ENCODE measurements around the gene S100A5. TPM values are rescaled to one million over a fixed set of nuclear protein-coding genes. Genes with fewer than 3 reads are reported as not detected.
"Not testable (repeated sequence)": the region's sequence is repeated elsewhere in the genome, so short reads cannot be mapped to it uniquely, and the experiment has no call there.

The S100A5 gene
- total and polyA plus RNA-seq, 5 donors, result not detected

- not testable (repeated sequence) for H3K4me3 ChIP-seq (ENCODE audit: low read length)
- WGBS, result 84% methylated on average over 5 of the region's 5 CpGs
Measured at GRCh38 chr1:153520137-153520691, 20.5 kb downstream of the S100A5 start.

DNA sequence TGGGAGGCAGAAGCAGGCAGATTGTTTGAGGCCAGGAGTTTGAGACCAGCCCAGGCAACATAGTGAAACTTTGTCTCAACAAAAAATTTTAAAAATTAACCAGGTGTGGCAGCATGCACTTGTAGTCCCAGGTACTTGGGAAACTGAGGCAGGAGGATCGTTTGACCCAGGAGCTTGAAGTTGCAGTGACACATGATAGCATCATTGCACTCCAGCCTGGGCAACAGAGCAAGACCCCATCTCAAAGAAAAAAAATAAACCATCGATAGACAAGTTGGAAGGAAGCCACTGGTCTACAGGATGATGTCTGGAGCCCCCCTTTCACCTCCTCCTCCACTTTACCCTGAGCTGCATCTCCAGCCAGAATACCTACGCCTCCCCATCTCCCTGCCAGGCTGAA is 21.5 kb downstream of the S100A5 start:
- H3K4me3 ChIP-seq (ENCODE audit: low read length), result no peak overlapping the region
- H3K27ac ChIP-seq (ENCODE audit: low read length), result no peak overlapping the region
- DNase-seq (no peak), ATAC-seq (no peak)
- no peaks in the 10 kb centered on the region for H3K27me3 ChIP-seq (ENCODE audit: control insufficient read depth, insufficient read depth)
- intact Hi-C loops (cut with DNase I), result loop anchor here in 3 of 4 donors (10.0 kb wide), 2 partner anchors 226 to 256 kb away; partner anchors contain the start of gene SLC27A3 (in 1 of the 3)
- 91% methylated on average over 3 of the region's 3 CpGs for WGBS
- H3K9me3 ChIP-seq (ENCODE audit: control insufficient read depth, low read length), result no peaks in the 10 kb centered on the region
- peaks cover 3% of the 10 kb centered on the region for H3K4me1 ChIP-seq (ENCODE audit: control insufficient read depth, insufficient read depth, low read length)

More at GRCh38 chr1:153520137-153520691, 20.5 kb downstream of the S100A5 start:
- H3K27me3 ChIP-seq (ENCODE audit: control insufficient read depth, insufficient read depth); H3K27ac ChIP-seq (ENCODE audit: low read length); H3K9me3 ChIP-seq (ENCODE audit: control insufficient read depth, low read length); DNase-seq; intact Hi-C loops (cut with DNase I); ATAC-seq; H3K4me1 ChIP-seq (ENCODE audit: control insufficient read depth, insufficient read depth, low read length): not testable (repeated sequence)

DNA sequence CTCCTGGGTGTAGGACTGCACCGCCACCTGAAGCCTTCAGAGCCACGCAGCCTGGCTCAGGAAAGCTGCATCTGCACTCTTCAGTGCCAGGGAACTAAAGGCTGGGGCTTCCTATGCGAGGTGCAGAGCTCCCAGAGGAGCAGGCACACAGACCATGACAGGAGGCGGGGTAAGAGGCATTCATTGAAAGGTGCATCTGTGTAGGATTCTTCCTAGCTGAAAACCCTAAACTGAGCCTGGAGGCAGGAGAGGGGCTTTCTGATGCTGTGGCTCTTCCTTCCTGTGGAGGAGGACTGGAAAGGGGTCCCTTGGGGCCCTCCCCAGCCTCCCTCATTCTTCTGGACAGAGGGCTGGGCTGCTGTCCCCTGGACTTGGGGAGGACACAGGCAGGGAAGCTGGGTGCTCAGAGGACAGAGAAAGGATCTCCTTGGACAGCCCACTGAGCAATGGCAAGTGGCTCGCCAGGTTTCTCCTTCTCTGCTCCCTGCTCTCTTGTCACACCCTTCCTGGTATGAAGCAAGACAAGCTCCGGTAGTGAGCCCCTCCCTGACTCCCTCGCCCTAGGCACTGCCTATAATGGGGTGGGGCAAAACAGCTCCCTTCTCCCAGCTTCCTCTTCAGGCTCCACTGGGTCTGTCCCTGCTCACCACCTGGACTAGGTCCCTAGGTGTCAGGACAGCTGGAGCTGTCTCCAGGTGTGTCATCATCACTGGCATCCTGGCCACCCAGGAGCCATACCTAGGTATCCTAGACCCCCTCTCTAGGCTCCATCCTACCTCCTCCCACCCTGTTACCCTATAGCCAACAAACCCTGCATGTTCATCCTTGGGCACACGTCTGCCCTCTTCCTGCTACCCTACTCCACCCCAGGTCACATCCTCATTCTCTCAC is 25.0 kb downstream of the S100A5 start:
- Histone ChIP-seq H3K4me3 (ENCODE audit: low read length) (no peak overlapping the region), H3K4me1 (ENCODE audit: control insufficient read depth, insufficient read depth, low read length) (peaks cover 3% of the 10 kb centered on the region), H3K27me3 (ENCODE audit: control insufficient read depth, insufficient read depth) (no peaks in the 10 kb centered on the region), H3K9me3 (ENCODE audit: control insufficient read depth, low read length) (no peaks in the 10 kb centered on the region), H3K27ac (ENCODE audit: low read length) (no peak overlapping the region)
- 57% methylated on average over 8 of the region's 8 CpGs for WGBS
- intact Hi-C loops (cut with DNase I), result loop anchor here in 3 of 4 donors (10.0 kb wide), 2 partner anchors 229 to 259 kb away; partner anchors contain the start of gene SLC27A3 (in 1 of the 3)
- DNase-seq, result peak in 1 of 3 donors; percentile 58
- ATAC-seq, result peak; percentile 65 to 83

GRCh38 chr1:153513666-153514065 is 27.1 kb downstream of the S100A5 start:
- intact Hi-C loops (cut with DNase I), result loop anchor here (5.0 to 10.0 kb wide), 3 partner anchors 54 to 261 kb away; partner anchors contain the start of genes S100A2 (in 2 of the 4) and SLC27A3 (in 1 of the 4)
- DNase-seq (no peak), ATAC-seq (no peak)
- WGBS, result 95% methylated on average over 7 of the region's 7 CpGs
- H3K4me1 ChIP-seq (ENCODE audit: control insufficient read depth, insufficient read depth, low read length), result peaks cover 3% of the 10 kb centered on the region
- H3K9me3 ChIP-seq (ENCODE audit: control insufficient read depth, low read length), result no peaks in the 10 kb centered on the region
- no peaks in the 10 kb centered on the region for H3K27me3 ChIP-seq (ENCODE audit: control insufficient read depth, insufficient read depth)
- H3K4me3 ChIP-seq (ENCODE audit: low read length), result no peak overlapping the region
- no peak overlapping the region for H3K27ac ChIP-seq (ENCODE audit: low read length)

DNA sequence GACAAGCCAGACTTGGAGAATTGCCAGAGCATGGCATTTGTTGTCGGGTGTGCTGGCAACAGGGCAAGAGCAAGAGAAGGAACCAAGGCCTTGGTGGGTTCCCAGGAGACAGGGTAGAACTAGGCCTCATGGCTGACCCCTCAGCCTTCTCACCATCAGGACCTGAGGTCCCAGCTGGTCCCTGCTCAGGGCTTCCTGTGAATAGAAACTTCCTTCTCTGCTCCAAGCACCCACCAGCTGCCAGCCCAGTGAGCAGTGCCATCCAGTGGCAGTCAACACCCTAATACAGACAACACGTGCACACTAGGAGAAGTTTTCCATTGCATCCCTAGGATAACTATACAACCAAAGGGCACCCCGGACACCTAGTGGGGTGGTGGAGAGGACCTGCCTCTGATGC is 27.7 kb downstream of the S100A5 start:
- Histone ChIP-seq H3K4me1 (ENCODE audit: control insufficient read depth, insufficient read depth, low read length) (peaks cover 3% of the 10 kb centered on the region), H3K4me3 (ENCODE audit: low read length) (no peak overlapping the region), H3K9me3 (ENCODE audit: control insufficient read depth, low read length) (no peaks in the 10 kb centered on the region), H3K27ac (ENCODE audit: low read length) (no peak overlapping the region), H3K27me3 (ENCODE audit: control insufficient read depth, insufficient read depth) (no peaks in the 10 kb centered on the region)
- WGBS, result 71% methylated on average over 3 of the region's 3 CpGs
- DNase-seq, result no peak
- intact Hi-C loops (cut with DNase I), result loop anchor here (5.0 to 10.0 kb wide), 3 partner anchors 54 to 262 kb away; partner anchors contain the start of genes S100A2 (in 2 of the 4) and SLC27A3 (in 1 of the 4)
- no peak for ATAC-seq

- peaks cover 7% of the 10 kb centered on the region for H3K4me1 ChIP-seq (ENCODE audit: control insufficient read depth, insufficient read depth, low read length)
- H3K9me3 ChIP-seq (ENCODE audit: control insufficient read depth, low read length), result no peaks in the 10 kb centered on the region
- no peak overlapping the region for H3K27ac ChIP-seq (ENCODE audit: low read length)
- peak; percentile 61 for ATAC-seq
- H3K27me3 ChIP-seq (ENCODE audit: control insufficient read depth, insufficient read depth), result no peaks in the 10 kb centered on the region
- no peak overlapping the region for H3K4me3 ChIP-seq (ENCODE audit: low read length)
- peak; percentile 85 to 94 (median 91) for DNase-seq
- intact Hi-C loops (cut with DNase I), result loop anchor here (1.0 to 10.0 kb wide), 5 partner anchors 56 to 264 kb away; partner anchors contain the start of genes S100A2 (in 2 of the 4) and SLC27A3 (in 1 of the 4)
- under 1% methylated on average over 7 of the region's 7 CpGs for WGBS
Measured at GRCh38 chr1:153510984-153511410, 29.7 kb downstream of the S100A5 start.

- no peaks in the 10 kb centered on the region for H3K27me3 ChIP-seq (ENCODE audit: control insufficient read depth, insufficient read depth)
- no peak overlapping the region for H3K4me3 ChIP-seq (ENCODE audit: low read length)
- no peaks in the 10 kb centered on the region for H3K9me3 ChIP-seq (ENCODE audit: control insufficient read depth, low read length)
- DNase-seq (peak in 1 of 3 donors; percentile 66), ATAC-seq (no peak)
- H3K27ac ChIP-seq (ENCODE audit: low read length), result no peak overlapping the region
- 73% methylated on average over 4 of the region's 4 CpGs for WGBS
- peaks cover 3% of the 10 kb centered on the region for H3K4me1 ChIP-seq (ENCODE audit: control insufficient read depth, insufficient read depth, low read length)
- intact Hi-C loops (cut with DNase I), result loop anchor here (2.0 to 10.0 kb wide), 4 partner anchors 57 to 265 kb away; partner anchors contain the start of genes S100A2 (in 2 of the 4) and SLC27A3 (in 1 of the 4)
Measured at GRCh38 chr1:153509729-153510354, 30.9 kb downstream of the S100A5 start.

DNA sequence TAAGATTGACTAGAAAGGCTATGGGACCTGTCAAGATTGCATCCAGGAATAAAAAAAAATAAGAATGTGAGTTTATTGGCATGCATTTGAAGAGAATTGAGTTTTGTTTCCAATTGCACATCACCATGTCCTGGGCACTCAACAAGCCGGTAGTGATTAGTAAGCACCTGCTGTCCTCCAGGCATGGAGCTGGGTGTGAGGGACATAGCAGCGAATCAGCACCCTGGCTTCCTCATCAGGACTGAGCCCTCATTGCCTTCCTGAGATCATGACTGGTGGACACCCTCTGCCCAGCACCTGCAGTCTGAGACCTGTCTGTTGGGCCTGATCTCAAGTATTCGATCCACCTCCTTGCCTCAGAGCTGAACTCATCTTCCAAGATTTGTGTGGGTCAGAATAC is 31.7 kb downstream of the S100A5 start:
- DNase-seq (no peak), ATAC-seq (no peak)
- Histone ChIP-seq H3K27ac (ENCODE audit: low read length) (no peak overlapping the region), H3K4me1 (ENCODE audit: control insufficient read depth, insufficient read depth, low read length) (peaks cover 3% of the 10 kb centered on the region), H3K27me3 (ENCODE audit: control insufficient read depth, insufficient read depth) (no peaks in the 10 kb centered on the region), H3K9me3 (ENCODE audit: control insufficient read depth, low read length) (no peaks in the 10 kb centered on the region), H3K4me3 (ENCODE audit: low read length) (no peak overlapping the region)
- intact Hi-C loops (cut with DNase I), result no loop called here
- 95% methylated on average over 3 of the region's 3 CpGs for WGBS

GRCh38 chr1:153507926-153508583 is 32.7 kb downstream of the S100A5 start:
- H3K27me3 ChIP-seq (ENCODE audit: control insufficient read depth, insufficient read depth), result no peaks in the 10 kb centered on the region
- H3K4me1 ChIP-seq (ENCODE audit: control insufficient read depth, insufficient read depth, low read length), result peaks cover 3% of the 10 kb centered on the region
- no peak for DNase-seq
- H3K9me3 ChIP-seq (ENCODE audit: control insufficient read depth, low read length), result no peaks in the 10 kb centered on the region
- intact Hi-C loops (cut with DNase I), result no loop called here
- no peak overlapping the region for H3K4me3 ChIP-seq (ENCODE audit: low read length)
- H3K27ac ChIP-seq (ENCODE audit: low read length), result no peak overlapping the region
- ATAC-seq, result no peak
- 87% methylated on average over 11 of the region's 11 CpGs for WGBS

DNA sequence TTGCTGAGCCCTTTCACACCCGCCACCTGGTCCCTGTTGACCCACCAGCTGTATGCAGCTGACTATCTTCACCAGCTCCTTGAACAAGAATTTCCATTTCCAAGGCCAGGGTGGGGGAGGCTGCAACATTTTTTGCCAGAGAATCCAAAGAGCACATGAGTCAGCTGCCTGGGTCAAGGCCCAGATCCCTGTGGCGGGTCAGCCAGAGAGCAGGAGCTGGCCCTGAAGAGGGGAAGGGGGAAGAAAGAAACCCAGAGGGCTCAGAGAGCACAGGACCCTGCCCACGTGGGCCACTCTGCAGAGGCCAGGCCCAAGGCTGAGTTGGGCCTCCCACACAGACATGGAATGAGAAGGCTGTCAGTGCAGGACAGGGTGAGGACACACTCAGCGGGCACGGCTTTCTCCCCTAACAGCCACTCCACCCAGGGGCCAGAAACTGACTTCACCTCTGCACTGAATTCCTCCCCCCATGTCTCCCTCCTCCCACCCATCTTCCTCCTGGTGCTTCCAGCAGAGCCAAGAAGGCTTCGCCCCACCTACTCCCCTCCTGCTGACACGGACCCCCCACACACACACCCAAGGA is 33.8 kb downstream of the S100A5 start:
- peak overlapping the region; percentile 93 for H3K27ac ChIP-seq (ENCODE audit: low read length)
- intact Hi-C loops (cut with DNase I), result no loop called here
- H3K9me3 ChIP-seq (ENCODE audit: control insufficient read depth, low read length), result no peaks in the 10 kb centered on the region
- H3K4me1 ChIP-seq (ENCODE audit: control insufficient read depth, insufficient read depth, low read length), result peaks cover 3% of the 10 kb centered on the region
- H3K4me3 ChIP-seq (ENCODE audit: low read length), result no peak overlapping the region
- ATAC-seq, result peak; percentile 89 to 92
- no peaks in the 10 kb centered on the region for H3K27me3 ChIP-seq (ENCODE audit: control insufficient read depth, insufficient read depth)
- WGBS, result 38% methylated on average over 7 of the region's 7 CpGs
- peak; percentile 91 to 94 (median 93) for DNase-seq
